ENCODE results near the gene GMPR2. TPM values are rescaled to one million over a fixed set of nuclear protein-coding genes. Genes with fewer than 3 reads are reported as not detected.
A peak's percentile ranks its signal among the peaks of the same experiment; 100 is the strongest.

GMPR2 gene
- total RNA-seq, result 10 to 100 TPM; 67.2 to 68.4 TPM

GRCh38 chr14:24232645-24233537 lies at the start of gene GMPR2:
GMPR2 (plus strand) TSS chr14:24232929; CDS start chr14:24233254, 325 bp downstream.
- ChIA-PET POLR2A (interaction anchor here (0.7 to 2.8 kb wide), 5 partner anchors 9 to 677 kb away, joined by 3 to 23 read pairs (median 4); partner anchors contain the start of genes DHRS1, MDP1, NOP9 and RABGGTA), CTCF (interaction anchor here (1.2 to 21.9 kb wide), 3 partner anchors 9 to 69 kb away, joined by 9 to 801 read pairs (median 19); partner anchors contain the start of genes CIDEB, DHRS1, LTB4R and LTB4R2)
- Mint-ChIP-seq H3K9me3 (ENCODE audit: insufficient read depth) (no peaks in the 10 kb centered on the region), H3K27ac (peak within 1 kb of the TSS; percentile 90), H3K27me3 (ENCODE audit: low read depth) (no peaks in the 10 kb centered on the region), H3K4me3 (peak within 1 kb of the TSS; percentile 89), H3K4me1 (ENCODE audit: low read depth) (peaks cover 45% of the 10 kb centered on the region), H3K36me3 (ENCODE audit: low read depth) (peaks cover 48% of the 10 kb centered on the region)
- peak; percentile 49 for DNase-seq
- ATAC-seq, result peak; percentile 50

GRCh38 chr14:24183014-24183481 lies 49.7 kb upstream of the GMPR2 start:
- Mint-ChIP-seq H3K36me3 (ENCODE audit: low read depth) (peaks cover 50% of the 10 kb centered on the region), H3K9me3 (ENCODE audit: insufficient read depth) (no peaks in the 10 kb centered on the region), H3K4me3 (no peak overlapping the region), H3K27ac (no peak overlapping the region), H3K4me1 (ENCODE audit: low read depth) (peaks cover 13% of the 10 kb centered on the region), H3K27me3 (ENCODE audit: low read depth) (no peaks in the 10 kb centered on the region)
- no peak for DNase-seq
- POLR2A ChIA-PET, result interaction anchor here (1.2 to 2.6 kb wide), 4 partner anchors 10 to 21 kb away, joined by 4 to 15 read pairs (median 4); partner anchors contain the start of genes IRF9 and REC8
- no peak for ATAC-seq
- CTCF ChIA-PET, result no interaction called here

- H3K4me1 Mint-ChIP-seq (ENCODE audit: low read depth), result peaks cover 24% of the 10 kb centered on the region
- H3K27ac Mint-ChIP-seq, result no peak overlapping the region
- DNase-seq (no peak), ATAC-seq (no peak)
- H3K27me3 Mint-ChIP-seq (ENCODE audit: low read depth), result no peaks in the 10 kb centered on the region
- H3K9me3 Mint-ChIP-seq (ENCODE audit: insufficient read depth), result no peaks in the 10 kb centered on the region
- POLR2A ChIA-PET, result interaction anchor here (2.6 to 4.9 kb wide), 3 partner anchors 11 to 23 kb away, joined by 14 to 85 read pairs (median 15); partner anchors contain the start of genes IRF9 and TM9SF1
- peaks cover 40% of the 10 kb centered on the region for H3K36me3 Mint-ChIP-seq (ENCODE audit: low read depth)
- no peak overlapping the region for H3K4me3 Mint-ChIP-seq
- CTCF ChIA-PET, result no interaction called here
Observed at GRCh38 chr14:24184104-24184970, 48.4 kb upstream of the GMPR2 start.

GRCh38 chr14:24185026-24185425 lies 47.7 kb upstream of the GMPR2 start:
- ChIA-PET POLR2A (interaction anchor here (3.4 to 4.9 kb wide), 3 partner anchors 10 to 22 kb away, joined by 14 to 85 read pairs (median 25); partner anchors contain the start of genes IRF9, REC8 and TM9SF1), CTCF (interaction anchor here (0.7 to 2.8 kb wide), 2 partner anchors 23 to 24 kb away, joined by 3 to 9 read pairs; partner anchors contain the start of gene IRF9)
- H3K36me3 Mint-ChIP-seq (ENCODE audit: low read depth), result peaks cover 38% of the 10 kb centered on the region
- ATAC-seq (no peak), DNase-seq (no peak)
- peak overlapping the region; percentile 15 for H3K27ac Mint-ChIP-seq
- no peaks in the 10 kb centered on the region for H3K27me3 Mint-ChIP-seq (ENCODE audit: low read depth)
- no peaks in the 10 kb centered on the region for H3K9me3 Mint-ChIP-seq (ENCODE audit: insufficient read depth)
- H3K4me1 Mint-ChIP-seq (ENCODE audit: low read depth), result peaks cover 28% of the 10 kb centered on the region
- no peak overlapping the region for H3K4me3 Mint-ChIP-seq

- no peak overlapping the region for H3K27ac Mint-ChIP-seq
- no peaks in the 10 kb centered on the region for H3K9me3 Mint-ChIP-seq (ENCODE audit: insufficient read depth)
- peaks cover 33% of the 10 kb centered on the region for H3K4me1 Mint-ChIP-seq (ENCODE audit: low read depth)
- H3K27me3 Mint-ChIP-seq (ENCODE audit: low read depth), result no peaks in the 10 kb centered on the region
- ATAC-seq (no peak), DNase-seq (no peak)
- H3K4me3 Mint-ChIP-seq, result no peak overlapping the region
- CTCF ChIA-PET, result interaction anchor here (0.7 to 2.8 kb wide), 2 partner anchors 23 to 25 kb away, joined by 3 to 9 read pairs; partner anchors contain the start of gene IRF9
- POLR2A ChIA-PET, result interaction anchor here (0.6 to 4.9 kb wide), 4 partner anchors 10 to 23 kb away, joined by 3 to 85 read pairs (median 20); partner anchors contain the start of genes IRF9, REC8 and TM9SF1
- peaks cover 39% of the 10 kb centered on the region for H3K36me3 Mint-ChIP-seq (ENCODE audit: low read depth)
Observed at GRCh38 chr14:24185741-24186140, 47.0 kb upstream of the GMPR2 start.

- H3K4me3 Mint-ChIP-seq, result peak overlapping the region; percentile 92
- ChIA-PET POLR2A (interaction anchor here (0.9 to 4.9 kb wide), 7 partner anchors 8 to 40 kb away, joined by 3 to 85 read pairs (median 14); partner anchors contain the start of genes CHMP4A, IRF9, MDP1 and PSME2), CTCF (interaction anchor here (0.9 to 2.8 kb wide), 5 partner anchors 11 to 130 kb away, joined by 3 to 9 read pairs (median 3); partner anchors contain the start of genes IRF9 and MDP1)
- H3K9me3 Mint-ChIP-seq (ENCODE audit: insufficient read depth), result no peaks in the 10 kb centered on the region
- no peak for DNase-seq
- H3K27me3 Mint-ChIP-seq (ENCODE audit: low read depth), result no peaks in the 10 kb centered on the region
- peak overlapping the region; percentile 68 for H3K27ac Mint-ChIP-seq
- peaks cover 41% of the 10 kb centered on the region for H3K36me3 Mint-ChIP-seq (ENCODE audit: low read depth)
- H3K4me1 Mint-ChIP-seq (ENCODE audit: low read depth), result peaks cover 37% of the 10 kb centered on the region
- ATAC-seq, result no peak
Observed at GRCh38 chr14:24186831-24187538, 45.7 kb upstream of the GMPR2 start.

- DNase-seq (no peak), ATAC-seq (no peak)
- Mint-ChIP-seq H3K27ac (peak overlapping the region; percentile 87), H3K36me3 (ENCODE audit: low read depth) (peaks cover 43% of the 10 kb centered on the region), H3K9me3 (ENCODE audit: insufficient read depth) (no peaks in the 10 kb centered on the region), H3K4me3 (peak overlapping the region; percentile 92), H3K4me1 (ENCODE audit: low read depth) (peaks cover 42% of the 10 kb centered on the region), H3K27me3 (ENCODE audit: low read depth) (no peaks in the 10 kb centered on the region)
- CTCF ChIA-PET, result interaction anchor here (0.9 to 2.8 kb wide), 6 partner anchors 9 to 130 kb away, joined by 3 to 9 read pairs (median 3); partner anchors contain the start of genes IRF9 and TINF2
- POLR2A ChIA-PET, result interaction anchor here (0.9 to 4.9 kb wide), 8 partner anchors 8 to 52 kb away, joined by 3 to 85 read pairs (median 14); partner anchors contain the start of genes CHMP4A, IRF9, MDP1 and PSME1
Observed at GRCh38 chr14:24187539-24187915, 45.2 kb upstream of the GMPR2 start.

- Mint-ChIP-seq H3K27ac (peak within 1 kb of the TSS; percentile 87), H3K27me3 (ENCODE audit: low read depth) (no peaks in the 10 kb centered on the region), H3K9me3 (ENCODE audit: insufficient read depth) (no peaks in the 10 kb centered on the region), H3K4me3 (peak within 1 kb of the TSS; percentile 92), H3K4me1 (ENCODE audit: low read depth) (peaks cover 49% of the 10 kb centered on the region), H3K36me3 (ENCODE audit: low read depth) (peaks cover 42% of the 10 kb centered on the region)
- DNase-seq (peak; percentile 97), ATAC-seq (peak; percentile 84)
- ChIA-PET POLR2A (interaction anchor here (0.8 to 4.9 kb wide), 12 partner anchors 9 to 109 kb away, joined by 3 to 85 read pairs (median 6); partner anchors contain the start of genes CHMP4A, IRF9, MDP1 and PCK2), CTCF (interaction anchor here (0.6 to 2.2 kb wide), 11 partner anchors 10 to 243 kb away, joined by 3 to 16 read pairs (median 3); partner anchors contain the start of genes CHMP4A, CIDEB, IRF9 and MDP1)
Observed at GRCh38 chr14:24188251-24189058, 44.3 kb upstream of the GMPR2 start, which contains the start of gene IPO4. IPO4 (minus strand) TSS chr14:24188816; CDS start chr14:24188787, 29 bp downstream.

GRCh38 chr14:24189059-24189375 lies 43.7 kb upstream of the GMPR2 start:
- no peaks in the 10 kb centered on the region for H3K9me3 Mint-ChIP-seq (ENCODE audit: insufficient read depth)
- peak overlapping the region; percentile 92 for H3K4me3 Mint-ChIP-seq
- no peak for DNase-seq
- POLR2A ChIA-PET, result interaction anchor here (0.6 to 4.9 kb wide), 14 partner anchors 9 to 109 kb away, joined by 3 to 85 read pairs (median 6); partner anchors contain the start of genes CHMP4A, IRF9, MDP1 and PCK2
- ATAC-seq, result no peak
- no peaks in the 10 kb centered on the region for H3K27me3 Mint-ChIP-seq (ENCODE audit: low read depth)
- H3K4me1 Mint-ChIP-seq (ENCODE audit: low read depth), result peaks cover 52% of the 10 kb centered on the region
- H3K36me3 Mint-ChIP-seq (ENCODE audit: low read depth), result peaks cover 43% of the 10 kb centered on the region
- CTCF ChIA-PET, result interaction anchor here (0.6 to 2.2 kb wide), 9 partner anchors 25 to 243 kb away, joined by 3 to 16 read pairs (median 4); partner anchors contain the start of genes CHMP4A, CIDEB, IRF9 and MDP1
- H3K27ac Mint-ChIP-seq, result peak overlapping the region; percentile 87
